ENCODE data around the gene MORF4L2. TPM values are rescaled to one million over a fixed set of nuclear protein-coding genes. Genes with fewer than 3 reads are reported as not detected.
A peak's percentile ranks its signal among the peaks of the same experiment; 100 is the strongest.

The MORF4L2 gene
- total RNA-seq, 2 donors from 2014 or later = 287 to 313 TPM

DNA sequence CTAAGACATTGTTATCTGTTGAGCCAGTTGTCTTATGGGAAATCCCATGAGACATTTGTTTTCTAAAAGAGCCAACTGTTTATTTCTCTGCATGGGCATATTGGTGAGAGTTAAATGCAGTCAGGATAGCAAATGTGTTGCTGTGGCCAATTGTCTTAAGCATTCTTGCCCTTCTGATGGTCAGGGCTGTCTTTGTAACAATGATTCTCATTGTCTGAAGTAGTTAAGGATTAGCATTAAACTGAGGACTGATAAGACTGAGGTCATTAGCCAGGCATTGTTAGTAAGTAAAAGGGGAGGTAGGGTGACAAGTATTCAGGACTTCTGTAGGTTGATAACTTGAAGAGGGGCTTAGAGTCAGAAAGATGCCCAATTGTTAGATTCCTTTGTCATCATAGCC, 11.2 kb upstream of the MORF4L2 start:
- no peaks in the 10 kb centered on the region for H3K36me3 ChIP-seq
- intact Hi-C loops (cut with DNase I) = loop anchor here (10.0 kb wide), 2 partner anchors 77 to 437 kb away; partner anchors contain the start of gene PLP1
- TF ChIP-seq POLR2AphosphoS5 (IDR thresholded peaks at IDR 0.05) (no peak), POLR2A (IDR thresholded peaks at IDR 0.05) (no peak)
- TF ChIP-seq, protein P1, sequence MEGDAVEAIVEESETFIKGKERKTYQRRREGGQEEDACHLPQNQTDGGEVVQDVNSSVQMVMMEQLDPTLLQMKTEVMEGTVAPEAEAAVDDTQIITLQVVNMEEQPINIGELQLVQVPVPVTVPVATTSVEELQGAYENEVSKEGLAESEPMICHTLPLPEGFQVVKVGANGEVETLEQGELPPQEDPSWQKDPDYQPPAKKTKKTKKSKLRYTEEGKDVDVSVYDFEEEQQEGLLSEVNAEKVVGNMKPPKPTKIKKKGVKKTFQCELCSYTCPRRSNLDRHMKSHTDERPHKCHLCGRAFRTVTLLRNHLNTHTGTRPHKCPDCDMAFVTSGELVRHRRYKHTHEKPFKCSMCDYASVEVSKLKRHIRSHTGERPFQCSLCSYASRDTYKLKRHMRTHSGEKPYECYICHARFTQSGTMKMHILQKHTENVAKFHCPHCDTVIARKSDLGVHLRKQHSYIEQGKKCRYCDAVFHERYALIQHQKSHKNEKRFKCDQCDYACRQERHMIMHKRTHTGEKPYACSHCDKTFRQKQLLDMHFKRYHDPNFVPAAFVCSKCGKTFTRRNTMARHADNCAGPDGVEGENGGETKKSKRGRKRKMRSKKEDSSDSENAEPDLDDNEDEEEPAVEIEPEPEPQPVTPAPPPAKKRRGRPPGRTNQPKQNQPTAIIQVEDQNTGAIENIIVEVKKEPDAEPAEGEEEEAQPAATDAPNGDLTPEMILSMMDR (IDR thresholded peaks at IDR 0.05) = no peak

DNA sequence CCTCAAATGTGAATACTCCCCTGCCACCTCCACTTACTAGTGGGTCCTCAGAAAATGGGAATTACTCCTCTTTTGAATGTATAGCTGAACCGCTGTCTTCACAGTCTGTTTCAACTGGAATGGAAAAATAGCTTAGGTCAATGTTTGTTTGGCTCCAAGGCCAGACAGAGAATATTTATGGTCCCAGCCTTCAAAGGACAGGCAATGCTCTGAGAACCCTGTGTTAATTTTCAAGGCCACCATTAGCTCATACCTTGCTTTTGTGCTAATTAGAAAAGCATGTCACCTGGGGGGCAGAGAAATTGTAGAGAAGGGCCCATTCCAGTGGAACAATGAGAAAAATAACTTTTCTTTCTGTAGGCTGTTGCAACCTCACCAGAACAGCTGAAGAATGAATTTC, 4.6 kb upstream of the MORF4L2 start:
- Histone ChIP-seq H3K27me3 (replicated peaks; ENCODE audit: insufficient read depth) (no peaks in the 10 kb centered on the region), H3K36me3 (no peaks in the 10 kb centered on the region), H3K4me1 (replicated peaks) (no peaks in the 10 kb centered on the region), H3K27ac (no peak overlapping the region), H3K4me3 (no peak overlapping the region), H3K9me3 (no peaks in the 10 kb centered on the region)
- DNase-seq (ENCODE audit: low spot score) = no peak
- intact Hi-C loops (cut with DNase I) = loop anchor here (10.0 kb wide), 2 partner anchors 84 to 444 kb away; partner anchors contain the start of gene PLP1
- WGBS = 80% methylated on average over 1 of the region's 1 CpG
- peak; percentile 34 for TF ChIP-seq POLR2AphosphoS5 (IDR thresholded peaks at IDR 0.05)
- TF ChIP-seq, protein P1 (IDR thresholded peaks at IDR 0.05) = no peak

More for the DNA sequence above, 11.2 kb upstream of the MORF4L2 start:
- Histone ChIP-seq H3K4me1 (replicated peaks) (no peaks in the 10 kb centered on the region), H3K4me3 (no peak overlapping the region), H3K27me3 (replicated peaks; ENCODE audit: insufficient read depth) (no peaks in the 10 kb centered on the region), H3K9me3 (no peaks in the 10 kb centered on the region), H3K27ac (no peak overlapping the region)
- no peak for DNase-seq (ENCODE audit: low spot score)

DNA sequence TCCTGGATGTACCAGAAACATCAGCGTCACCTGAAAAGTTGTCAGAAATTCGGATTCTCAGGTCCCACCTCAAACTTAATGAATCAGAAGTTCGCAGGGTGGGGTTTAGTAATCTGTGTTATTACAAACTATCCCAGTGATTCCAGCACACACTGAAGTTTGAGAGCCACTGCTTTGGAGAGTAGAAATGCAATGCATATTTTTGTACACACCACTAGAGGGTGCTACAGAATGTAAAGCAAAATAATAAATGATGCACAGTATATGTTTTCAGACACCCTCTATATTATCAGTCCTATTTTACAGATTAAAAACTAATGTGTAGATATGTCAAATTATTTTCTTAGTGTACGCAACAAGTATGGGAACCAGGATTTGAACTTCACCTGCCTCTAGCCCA, 2.4 kb upstream of the MORF4L2 start:
- peak overlapping the region; percentile 95 for H3K27ac ChIP-seq
- intact Hi-C loops (cut with DNase I) = loop anchor here (5.0 kb wide), 2 partner anchors 62 to 128 kb away; partner anchors contain the start of gene TCEAL1
- H3K36me3 ChIP-seq = no peaks in the 10 kb centered on the region
- no peak for DNase-seq (ENCODE audit: low spot score)
- no peaks in the 10 kb centered on the region for H3K27me3 ChIP-seq (replicated peaks; ENCODE audit: insufficient read depth)
- no peaks in the 10 kb centered on the region for H3K4me1 ChIP-seq (replicated peaks)
- no peaks in the 10 kb centered on the region for H3K9me3 ChIP-seq
- no peak overlapping the region for H3K4me3 ChIP-seq
- 54% methylated on average over 4 of the region's 4 CpGs for WGBS
- TF ChIP-seq POLR2A (IDR thresholded peaks at IDR 0.05) (no peak), POLR2AphosphoS5 (IDR thresholded peaks at IDR 0.05) (peak; percentile 34)
- TF ChIP-seq, protein P1 (IDR thresholded peaks at IDR 0.05) = peak in 3 of 4 experiments; percentile 67 to 76 (median 72)

DNA sequence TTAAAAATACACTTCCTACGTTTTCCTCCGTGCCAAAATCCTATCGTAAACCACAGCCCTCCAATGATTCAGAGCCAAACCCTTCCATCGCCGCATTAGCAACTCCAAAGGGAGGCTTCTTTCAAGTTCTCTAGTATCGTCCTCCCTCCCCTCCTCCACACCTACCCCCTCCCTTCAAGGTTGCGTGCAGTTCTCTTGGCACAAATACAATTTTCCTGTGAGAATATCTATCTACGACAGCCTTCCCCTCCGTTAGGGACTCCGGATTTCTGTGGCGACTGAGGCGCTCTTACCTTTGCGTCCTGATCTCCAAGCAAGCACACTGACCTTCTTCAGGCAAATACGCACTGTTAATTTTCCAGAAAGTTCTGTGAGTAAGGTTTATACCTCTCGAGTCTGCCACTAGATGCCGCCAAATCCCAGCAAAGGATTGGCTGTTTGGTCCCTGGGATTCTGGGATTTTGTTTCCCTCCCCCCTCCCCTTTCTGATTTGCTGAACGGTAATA, 1.2 kb upstream of the MORF4L2 start:
- Histone ChIP-seq H3K36me3 (no peaks in the 10 kb centered on the region), H3K27ac (peak overlapping the region; percentile 95), H3K27me3 (replicated peaks; ENCODE audit: insufficient read depth) (no peaks in the 10 kb centered on the region), H3K9me3 (no peaks in the 10 kb centered on the region), H3K4me1 (replicated peaks) (no peaks in the 10 kb centered on the region), H3K4me3 (peak overlapping the region; percentile 39 to 43)
- 0% methylated on average over 17 of the region's 17 CpGs for WGBS
- TF ChIP-seq POLR2A (IDR thresholded peaks at IDR 0.05) (peak; percentile 32), POLR2AphosphoS5 (IDR thresholded peaks at IDR 0.05) (peak; percentile 77)
- TF ChIP-seq, protein P1 (IDR thresholded peaks at IDR 0.05) = peak; percentile 38 to 85 (median 60)
- peak; percentile 61 for DNase-seq (ENCODE audit: low spot score)
- intact Hi-C loops (cut with DNase I) = loop anchor here (2.0 to 5.0 kb wide), 3 partner anchors 60 to 151 kb away; partner anchors contain the start of gene TCEAL1
